ENCODE results near the gene F10. TPM values are rescaled to one million over a fixed set of nuclear protein-coding genes. Genes with fewer than 3 reads are reported as not detected.

The F10 gene
- total and polyA plus RNA-seq, 2 of the 13 experiments (the other 11 are each of a cell fraction or from before 2014, with no cell fraction given), result 58.4 to 237 TPM

DNA sequence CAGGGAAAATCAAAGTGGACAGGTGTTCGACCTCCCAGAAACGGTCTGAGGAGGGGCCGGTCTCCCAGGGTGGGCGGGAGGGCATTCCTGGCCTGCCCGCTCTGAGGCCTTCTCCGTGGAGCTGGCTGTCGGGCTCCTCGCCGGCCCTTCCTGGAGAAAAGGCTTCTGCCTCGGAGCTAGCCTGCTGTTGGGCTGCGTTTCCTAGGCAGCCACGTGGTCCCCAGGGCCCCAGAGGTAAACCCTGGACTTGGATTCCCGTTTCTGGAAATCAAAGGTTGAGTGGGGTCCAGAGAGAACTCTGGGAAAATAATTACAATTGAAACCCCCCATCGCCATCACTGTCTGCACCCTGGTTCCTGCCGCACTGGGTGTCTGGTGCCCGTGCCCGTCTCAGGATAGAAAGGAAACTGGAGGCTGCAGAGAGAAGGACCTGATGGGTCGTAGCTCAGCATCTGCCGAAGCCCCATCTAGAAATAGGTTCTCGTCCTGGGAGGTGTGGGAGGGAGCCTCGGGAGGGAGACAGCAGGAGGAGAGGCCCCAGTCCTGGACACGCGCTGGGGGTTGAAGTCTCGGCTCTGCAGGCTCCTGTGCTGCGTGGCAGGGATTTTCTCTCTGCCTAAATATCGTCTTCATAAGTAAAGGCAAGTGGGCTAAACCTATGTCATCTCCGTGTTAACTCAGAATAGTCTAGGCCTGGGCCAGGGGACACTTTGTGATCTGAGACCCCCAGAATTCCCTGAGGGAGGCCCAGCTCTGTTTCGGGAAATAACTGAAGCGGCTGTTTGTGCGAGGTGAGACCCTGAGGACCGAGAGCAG is 28.2 kb downstream of the F10 start (continued):
- TF ChIP-seq ZNF432 (CRISPR knock-in tag; IDR thresholded peaks at IDR 0.05; ENCODE audit: borderline replicate concordance), result no peak
- TF ChIP-seq, protein P1, sequence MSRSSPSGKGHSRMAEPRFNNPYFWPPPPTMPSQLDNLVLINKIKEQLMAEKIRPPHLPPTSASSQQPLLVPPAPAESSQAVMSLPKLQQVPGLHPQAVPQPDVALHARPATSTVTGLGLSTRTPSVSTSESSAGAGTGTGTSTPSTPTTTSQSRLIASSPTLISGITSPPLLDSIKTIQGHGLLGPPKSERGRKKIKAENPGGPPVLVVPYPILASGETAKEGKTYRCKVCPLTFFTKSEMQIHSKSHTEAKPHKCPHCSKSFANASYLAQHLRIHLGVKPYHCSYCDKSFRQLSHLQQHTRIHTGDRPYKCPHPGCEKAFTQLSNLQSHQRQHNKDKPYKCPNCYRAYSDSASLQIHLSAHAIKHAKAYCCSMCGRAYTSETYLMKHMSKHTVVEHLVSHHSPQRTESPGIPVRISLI (CRISPR knock-in tag; IDR thresholded peaks at IDR 0.05; ENCODE audit: borderline replicate concordance), result 0 out of 2 replicates have a peak, but pooled peaks have one; percentile 5
- no peak for TF ChIP-seq ZNF724P (CRISPR knock-in tag; IDR thresholded peaks at IDR 0.05; ENCODE audit: borderline replicate concordance)
- TF ChIP-seq, protein P2, sequence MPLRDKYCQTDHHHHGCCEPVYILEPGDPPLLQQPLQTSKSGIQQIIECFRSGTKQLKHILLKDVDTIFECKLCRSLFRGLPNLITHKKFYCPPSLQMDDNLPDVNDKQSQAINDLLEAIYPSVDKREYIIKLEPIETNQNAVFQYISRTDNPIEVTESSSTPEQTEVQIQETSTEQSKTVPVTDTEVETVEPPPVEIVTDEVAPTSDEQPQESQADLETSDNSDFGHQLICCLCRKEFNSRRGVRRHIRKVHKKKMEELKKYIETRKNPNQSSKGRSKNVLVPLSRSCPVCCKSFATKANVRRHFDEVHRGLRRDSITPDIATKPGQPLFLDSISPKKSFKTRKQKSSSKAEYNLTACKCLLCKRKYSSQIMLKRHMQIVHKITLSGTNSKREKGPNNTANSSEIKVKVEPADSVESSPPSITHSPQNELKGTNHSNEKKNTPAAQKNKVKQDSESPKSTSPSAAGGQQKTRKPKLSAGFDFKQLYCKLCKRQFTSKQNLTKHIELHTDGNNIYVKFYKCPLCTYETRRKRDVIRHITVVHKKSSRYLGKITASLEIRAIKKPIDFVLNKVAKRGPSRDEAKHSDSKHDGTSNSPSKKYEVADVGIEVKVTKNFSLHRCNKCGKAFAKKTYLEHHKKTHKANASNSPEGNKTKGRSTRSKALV (CRISPR knock-in tag; IDR thresholded peaks at IDR 0.05), result 0 out of 2 replicates have a peak, but pooled peaks have one; percentile 18
- no peak for TF ChIP-seq REL (CRISPR knock-in tag; conservative IDR thresholded peaks at IDR 0.05)
- TF ChIP-seq, protein P3, sequence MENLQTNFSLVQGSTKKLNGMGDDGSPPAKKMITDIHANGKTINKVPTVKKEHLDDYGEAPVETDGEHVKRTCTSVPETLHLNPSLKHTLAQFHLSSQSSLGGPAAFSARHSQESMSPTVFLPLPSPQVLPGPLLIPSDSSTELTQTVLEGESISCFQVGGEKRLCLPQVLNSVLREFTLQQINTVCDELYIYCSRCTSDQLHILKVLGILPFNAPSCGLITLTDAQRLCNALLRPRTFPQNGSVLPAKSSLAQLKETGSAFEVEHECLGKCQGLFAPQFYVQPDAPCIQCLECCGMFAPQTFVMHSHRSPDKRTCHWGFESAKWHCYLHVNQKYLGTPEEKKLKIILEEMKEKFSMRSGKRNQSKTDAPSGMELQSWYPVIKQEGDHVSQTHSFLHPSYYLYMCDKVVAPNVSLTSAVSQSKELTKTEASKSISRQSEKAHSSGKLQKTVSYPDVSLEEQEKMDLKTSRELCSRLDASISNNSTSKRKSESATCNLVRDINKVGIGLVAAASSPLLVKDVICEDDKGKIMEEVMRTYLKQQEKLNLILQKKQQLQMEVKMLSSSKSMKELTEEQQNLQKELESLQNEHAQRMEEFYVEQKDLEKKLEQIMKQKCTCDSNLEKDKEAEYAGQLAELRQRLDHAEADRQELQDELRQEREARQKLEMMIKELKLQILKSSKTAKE (CRISPR knock-in tag; IDR thresholded peaks at IDR 0.05; ENCODE audit: borderline replicate concordance), result no peak
- TF ChIP-seq, protein P4, sequence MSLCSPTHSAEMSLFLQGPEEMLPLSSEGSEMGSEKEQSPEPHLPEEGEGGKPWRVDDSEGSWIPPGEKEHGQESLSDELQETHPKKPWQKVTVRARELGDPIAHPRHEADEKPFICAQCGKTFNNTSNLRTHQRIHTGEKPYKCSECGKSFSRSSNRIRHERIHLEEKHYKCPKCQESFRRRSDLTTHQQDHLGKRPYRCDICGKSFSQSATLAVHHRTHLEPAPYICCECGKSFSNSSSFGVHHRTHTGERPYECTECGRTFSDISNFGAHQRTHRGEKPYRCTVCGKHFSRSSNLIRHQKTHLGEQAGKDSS (CRISPR knock-in tag; IDR thresholded peaks at IDR 0.05; ENCODE audit: borderline replicate concordance, low read depth), result peak; percentile 67; the same call in 1 of the 2 replicates
- TF ChIP-seq RARG (CRISPR knock-in tag; IDR thresholded peaks at IDR 0.05; ENCODE audit: low read depth), result no peak
- TF ChIP-seq, protein P5, sequence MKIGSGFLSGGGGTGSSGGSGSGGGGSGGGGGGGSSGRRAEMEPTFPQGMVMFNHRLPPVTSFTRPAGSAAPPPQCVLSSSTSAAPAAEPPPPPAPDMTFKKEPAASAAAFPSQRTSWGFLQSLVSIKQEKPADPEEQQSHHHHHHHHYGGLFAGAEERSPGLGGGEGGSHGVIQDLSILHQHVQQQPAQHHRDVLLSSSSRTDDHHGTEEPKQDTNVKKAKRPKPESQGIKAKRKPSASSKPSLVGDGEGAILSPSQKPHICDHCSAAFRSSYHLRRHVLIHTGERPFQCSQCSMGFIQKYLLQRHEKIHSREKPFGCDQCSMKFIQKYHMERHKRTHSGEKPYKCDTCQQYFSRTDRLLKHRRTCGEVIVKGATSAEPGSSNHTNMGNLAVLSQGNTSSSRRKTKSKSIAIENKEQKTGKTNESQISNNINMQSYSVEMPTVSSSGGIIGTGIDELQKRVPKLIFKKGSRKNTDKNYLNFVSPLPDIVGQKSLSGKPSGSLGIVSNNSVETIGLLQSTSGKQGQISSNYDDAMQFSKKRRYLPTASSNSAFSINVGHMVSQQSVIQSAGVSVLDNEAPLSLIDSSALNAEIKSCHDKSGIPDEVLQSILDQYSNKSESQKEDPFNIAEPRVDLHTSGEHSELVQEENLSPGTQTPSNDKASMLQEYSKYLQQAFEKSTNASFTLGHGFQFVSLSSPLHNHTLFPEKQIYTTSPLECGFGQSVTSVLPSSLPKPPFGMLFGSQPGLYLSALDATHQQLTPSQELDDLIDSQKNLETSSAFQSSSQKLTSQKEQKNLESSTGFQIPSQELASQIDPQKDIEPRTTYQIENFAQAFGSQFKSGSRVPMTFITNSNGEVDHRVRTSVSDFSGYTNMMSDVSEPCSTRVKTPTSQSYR (CRISPR knock-in tag; IDR thresholded peaks at IDR 0.05; ENCODE audit: borderline replicate concordance), result no peak
- no peak for TF ChIP-seq DPF2 (CRISPR knock-in tag; IDR thresholded peaks at IDR 0.05; ENCODE audit: borderline replicate concordance, low read depth)
- TF ChIP-seq, protein P6, sequence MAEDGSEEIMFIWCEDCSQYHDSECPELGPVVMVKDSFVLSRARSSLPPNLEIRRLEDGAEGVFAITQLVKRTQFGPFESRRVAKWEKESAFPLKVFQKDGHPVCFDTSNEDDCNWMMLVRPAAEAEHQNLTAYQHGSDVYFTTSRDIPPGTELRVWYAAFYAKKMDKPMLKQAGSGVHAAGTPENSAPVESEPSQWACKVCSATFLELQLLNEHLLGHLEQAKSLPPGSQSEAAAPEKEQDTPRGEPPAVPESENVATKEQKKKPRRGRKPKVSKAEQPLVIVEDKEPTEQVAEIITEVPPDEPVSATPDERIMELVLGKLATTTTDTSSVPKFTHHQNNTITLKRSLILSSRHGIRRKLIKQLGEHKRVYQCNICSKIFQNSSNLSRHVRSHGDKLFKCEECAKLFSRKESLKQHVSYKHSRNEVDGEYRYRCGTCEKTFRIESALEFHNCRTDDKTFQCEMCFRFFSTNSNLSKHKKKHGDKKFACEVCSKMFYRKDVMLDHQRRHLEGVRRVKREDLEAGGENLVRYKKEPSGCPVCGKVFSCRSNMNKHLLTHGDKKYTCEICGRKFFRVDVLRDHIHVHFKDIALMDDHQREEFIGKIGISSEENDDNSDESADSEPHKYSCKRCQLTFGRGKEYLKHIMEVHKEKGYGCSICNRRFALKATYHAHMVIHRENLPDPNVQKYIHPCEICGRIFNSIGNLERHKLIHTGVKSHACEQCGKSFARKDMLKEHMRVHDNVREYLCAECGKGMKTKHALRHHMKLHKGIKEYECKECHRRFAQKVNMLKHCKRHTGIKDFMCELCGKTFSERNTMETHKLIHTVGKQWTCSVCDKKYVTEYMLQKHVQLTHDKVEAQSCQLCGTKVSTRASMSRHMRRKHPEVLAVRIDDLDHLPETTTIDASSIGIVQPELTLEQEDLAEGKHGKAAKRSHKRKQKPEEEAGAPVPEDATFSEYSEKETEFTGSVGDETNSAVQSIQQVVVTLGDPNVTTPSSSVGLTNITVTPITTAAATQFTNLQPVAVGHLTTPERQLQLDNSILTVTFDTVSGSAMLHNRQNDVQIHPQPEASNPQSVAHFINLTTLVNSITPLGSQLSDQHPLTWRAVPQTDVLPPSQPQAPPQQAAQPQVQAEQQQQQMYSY (CRISPR knock-in tag; IDR thresholded peaks at IDR 0.05), result peak; percentile 65; the same call in 1 of the 2 replicates
- TF ChIP-seq ZNF136 (CRISPR knock-in tag; IDR thresholded peaks at IDR 0.05; ENCODE audit: low read depth), result no peak
- no peak for TF ChIP-seq ZBTB1 (CRISPR knock-in tag; IDR thresholded peaks at IDR 0.05; ENCODE audit: borderline replicate concordance)
